GM12878 (cell line): ENCODE results near the gene MAEL. TPM values are rescaled to one million over a fixed set of nuclear protein-coding genes. Genes with fewer than 3 reads are reported as not detected.
A peak's percentile ranks its signal among the peaks of the same experiment; 100 is the strongest.

Experiments used
- ATAC-seq: fragments of 200-7000 bp; cut with Tn5 transposase; 3 replicates; pipeline ENCODE4 v1.9.1; 2020; ENCODE audit warnings: mild to moderate bottlenecking, moderate library complexity
- BruUV-seq: library from RNA; stranded (reverse); fragments of 400-500 nt; replicated peaks from 2 replicates; lab custom pipeline; 2021; lab: Mats Ljungman, UMichigan
- CTCF ChIA-PET: fragments of 300-600 bp; sonication (Branson Sonifier 250); formaldehyde crosslinking; extraction: SDS; loops from one replicate; lab custom pipeline; 2021; ENCODE audit warnings: inconsistent platforms; lab: Yijun Ruan, JAX
- POLR2A ChIA-PET: fragments of 350-600 bp; formaldehyde crosslinking; extraction: SDS; loops from one replicate; lab custom pipeline; 2021; ENCODE audit warnings: inconsistent platforms; lab: Charles Lee
- RAD21 ChIA-PET: fragments of 300-600 bp; sonication (Branson Sonifier 250); formaldehyde crosslinking; loops from one replicate; lab custom pipeline; 2023; ENCODE audit warnings: antibody characterized with exemption; ENCODE audit not compliant: unreplicated experiment; lab: Charles Lee
- SMC1A ChIA-PET: fragments of 300-600 bp; sonication (Branson Sonifier 250); formaldehyde crosslinking; loops from one replicate; lab custom pipeline; 2023; ENCODE audit not compliant: unreplicated experiment, uncharacterized antibody; lab: Charles Lee
- DNase-seq: peaks from one replicate; pipeline ENCODE4 v3.0.0-alpha.2; 2011; ENCODE audit warnings: low read depth, low spot score
- FAIRE-seq: peaks from 3 replicates; lab custom pipeline; 2011; peaks lifted over from hg19 to GRCh38; lab: Jason Lieb, UNC
- H2AFZ ChIP-seq: 2 replicates; pipeline ENCODE4 v1.6.0; 2011; ENCODE audit warnings: low read depth, low read length, control low read depth; ENCODE audit not compliant: control insufficient read depth
- H3K27ac ChIP-seq: 2 replicates; pipeline ENCODE4 v1.5.1; 2011; ENCODE audit warnings: control low read depth; ENCODE audit not compliant: control insufficient read depth, insufficient read depth
- H3K27me3 ChIP-seq, 2 experiments: replicated peaks in 1 of 2; 2 replicates each; pipeline versions ENCODE4 v1.6.0 to v1.6.1; 2011; ENCODE audit warnings: low read length in 1 of 2; ENCODE audit not compliant: control insufficient read depth in 2 of 2, insufficient read depth in 2 of 2
- H3K36me3 ChIP-seq, 2 experiments: 2 replicates each; pipeline ENCODE4 v1.5.1; 2011; ENCODE audit warnings: low read length in 1 of 2; ENCODE audit not compliant: control insufficient read depth in 2 of 2, insufficient read depth in 2 of 2
- H3K4me1 ChIP-seq: 2 replicates; pipeline ENCODE4 v1.6.1; 2011; ENCODE audit warnings: mild to moderate bottlenecking, low read length, moderate library complexity, mixed read lengths; ENCODE audit not compliant: control insufficient read depth, insufficient read depth
- H3K4me2 ChIP-seq: 2 replicates; pipeline ENCODE4 v1.6.0; 2011; ENCODE audit warnings: control low read depth; ENCODE audit not compliant: control insufficient read depth, insufficient read depth
- H3K4me3 ChIP-seq: fragments of 200-600 bp; sonication (generic); 2 replicates; pipeline ENCODE4 v1.5.1; 2016
- H3K79me2 ChIP-seq: 2 replicates; pipeline ENCODE4 v1.6.0; 2011; ENCODE audit warnings: low read length; ENCODE audit not compliant: control insufficient read depth, insufficient read depth
- H3K9ac ChIP-seq: 2 replicates; pipeline ENCODE4 v1.8.0; 2011; ENCODE audit warnings: low read length, control low read depth, mixed read lengths; ENCODE audit not compliant: control insufficient read depth, insufficient read depth
- H3K9me3 ChIP-seq: replicated peaks from 3 replicates; pipeline ENCODE4 v1.5.1; 2011; ENCODE audit warnings: mild to moderate bottlenecking, low read length; ENCODE audit not compliant: control insufficient read depth, insufficient read depth
- H4K20me1 ChIP-seq: 2 replicates; pipeline ENCODE4 v1.6.0; 2011; ENCODE audit not compliant: control insufficient read depth, insufficient read depth
- BCL11A ChIP-seq: IDR thresholded peaks from 2 replicates; pipeline ENCODE4 v1.6.1; 2011; ENCODE audit warnings: low read depth, low read length
- BRCA1 ChIP-seq: IDR thresholded peaks from 2 replicates; pipeline ENCODE4 v1.6.1; 2011; ENCODE audit warnings: low read depth, low read length, improper control_type of control experiment
- CBX5 ChIP-seq: sonication (generic); IDR thresholded peaks from 2 replicates; pipeline ENCODE4 v1.6.1; 2016; ENCODE audit warnings: low read depth, moderate library complexity, mild to moderate bottlenecking, inconsistent platforms
- HDAC6 ChIP-seq: fragments of 200-600 bp; sonication (generic); IDR thresholded peaks from one replicate; pipeline ENCODE4 v1.8.0; 2017; ENCODE audit warnings: antibody characterized with exemption; ENCODE audit not compliant: unreplicated experiment
- IKZF2 ChIP-seq, 2 experiments: fragments of 450-650 bp; IDR thresholded peaks; 2 replicates each; pipeline ENCODE4 v1.6.1; 2017; ENCODE audit warnings: mild to moderate bottlenecking in 2 of 2, moderate library complexity in 2 of 2
- KDM1A ChIP-seq: fragments of 200-600 bp; sonication (generic); IDR thresholded peaks from 2 replicates; pipeline ENCODE4 v1.6.1; 2016; ENCODE audit warnings: borderline replicate concordance
- RAD21 ChIP-seq: IDR thresholded peaks from 2 replicates; pipeline ENCODE4 v1.6.1; 2011; ENCODE audit warnings: mild to moderate bottlenecking, low read depth, low read length, moderate library complexity; ENCODE audit not compliant: insufficient read depth
- RB1 ChIP-seq: fragments of 450-650 bp; formaldehyde crosslinking; IDR thresholded peaks from 2 replicates; pipeline ENCODE4 v1.6.1; 2017; ENCODE audit warnings: mild to moderate bottlenecking, borderline replicate concordance
- SMC3 ChIP-seq: IDR thresholded peaks from 2 replicates; pipeline ENCODE4 v1.6.1; 2011; ENCODE audit warnings: low read length, improper control_type of control experiment, borderline replicate concordance
- SP1 ChIP-seq: IDR thresholded peaks from one replicate; pipeline ENCODE4 v1.6.1; 2011; ENCODE audit warnings: low read depth, low read length
- WGBS: methylation state at CpG from one replicate; pipeline ENCODE4 v1.1.6; 2016; ENCODE audit warnings: low lambda C conversion rate; ENCODE audit not compliant: insufficient replicate concordance, insufficient coverage; ENCODE audit errors: missing lambda C conversion rate; 5-methylcytosine and 5-hydroxymethylcytosine counted together
- in situ Hi-C: fragments of 300-500 bp; cut with MboI; formaldehyde crosslinking; loops from 9 replicates; pipeline ENCODE4 v1.14.3; 2018; ENCODE audit warnings: mixed read lengths
- intact Hi-C: fragments of 100-400 bp; cut with micrococcal nuclease; formaldehyde crosslinking; loops from one replicate; pipeline ENCODE4 v1.14.2; 2022; ENCODE audit not compliant: unreplicated experiment
- polyA plus RNA-seq, 11 experiments: library from polyadenylated mRNA; depleted of rRNA in 4 of 11; unstranded in 6 of 11; stranded (reverse) in 5 of 11; fragments of >200 nt; fragmentation: Nextera tagmentation in 4 of 11; fragmentation: Illumina TruSeq in 1 of 11; extraction: Ambion mirVana in 4 of 11; extraction: Trizol in 1 of 11; gene quantifications; 1 replicate in 1 of 11; 2 replicates in 10 of 11; pipeline versions ENCODE4 v1.2.1 to v1.2.3, GENCODE V29; 2011 to 2016; ENCODE audit warnings: inconsistent platforms in 2 of 11, missing spikeins in 2 of 11, low read depth in 1 of 11
- total RNA-seq, 4 experiments: library from RNA; depleted of rRNA in 3 of 4; stranded (reverse); fragments of >200 nt in 3 of 4; fragmentation: Illumina TruSeq in 1 of 4; extraction: Trizol in 1 of 4; gene quantifications; 2 replicates each; pipeline versions ENCODE4 v1.2.1 to v1.2.3, GENCODE V29; 2013 to 2021

MAEL gene
- total and polyA plus RNA-seq, 10 of the 15 experiments (the other 5 are each of a cell fraction or from before 2014, with no cell fraction given), result 0.10 to 0.43 (median 0.24) TPM; not detected in 2

GRCh38 chr1:167059045-167059808 is 70.1 kb downstream of the MAEL start (continued):
- no peak for TF ChIP-seq HDAC6
- peak; percentile 95 for TF ChIP-seq SMC3
- TF ChIP-seq IKZF2 (IDR thresholded peaks at IDR 0.05), result 0 out of 4 replicates have a peak, but pooled peaks of 1 of the 2 experiments have one; percentile 9
- 0 out of 2 replicates have a peak, but pooled peaks have one; percentile 51 for TF ChIP-seq RB1
- TF ChIP-seq RAD21, result peak; percentile 85

- TF ChIP-seq KDM1A (no peak), SP1 (no peak), BRCA1 (no peak), CBX5 (no peak), BCL11A (no peak)
- intact Hi-C loops, result loop anchor here (1.0 to 5.0 kb wide), 2 partner anchors 82 to 149 kb away; partner anchors contain the start of gene ILDR2
- Histone ChIP-seq H3K9me3 (no peaks in the 10 kb centered on the region), H3K9ac (no peak overlapping the region), H4K20me1 (no peaks in the 10 kb centered on the region), H2AFZ (no peak overlapping the region), H3K27ac (no peak overlapping the region), H3K4me3 (no peak overlapping the region), H3K4me2 (no peak overlapping the region), H3K27me3 (no peaks in the 10 kb centered on the region), H3K36me3 (no peaks in the 10 kb centered on the region), H3K4me1 (0 out of 2 replicates have a peak, but pooled peaks cover 3% of the 10 kb centered on the region), H3K79me2 (no peaks in the 10 kb centered on the region)
- in situ Hi-C loops, result loop anchor here (5.0 kb wide), 1 partner anchor 142 kb away; no protein-coding TSS in a partner anchor
- ATAC-seq (no peak), FAIRE-seq (no peak), DNase-seq (no peak)
- SMC1A ChIA-PET, result interaction anchor here (0.7 to 10.4 kb wide), 15 partner anchors 9 to 477 kb away, joined by 3 to 384 read pairs (median 4); partner anchors contain the start of gene POU2F1
- no TSS peak for BruUV-seq
- CTCF ChIA-PET, result interaction anchor here (0.6 to 18.3 kb wide), 60 partner anchors 9 to 1134 kb away, joined by 3 to 734 read pairs (median 4); partner anchors contain the start of genes CREG1, POGK, POU2F1 and STYXL2
- RAD21 ChIA-PET, result interaction anchor here (0.8 to 7.8 kb wide), 12 partner anchors 10 to 581 kb away, joined by 3 to 305 read pairs (median 4); partner anchors contain the start of gene POU2F1
- 0% methylated on average over 1 of the region's 1 CpG for WGBS
- POLR2A ChIA-PET, result interaction anchor here (0.8 to 1.9 kb wide), 3 partner anchors 143 to 150 kb away, joined by 3 to 9 read pairs (median 4); no protein-coding TSS in a partner anchor
Measured at GRCh38 chr1:167059809-167060107, 70.7 kb downstream of the MAEL start.
